PC-3 (cell line): ENCODE results near the gene RTP1.

Experiments
- CTCF ChIP-seq: fragments of 300-600 bp; sonication (generic); conservative IDR thresholded peaks from 2 replicates; pipeline ENCODE4 v1.5.1; 2017; ENCODE audit warnings: antibody characterized with exemption, low read depth, mild to moderate bottlenecking, low read length
- EZH2 ChIP-seq: fragments of 300-600 bp; sonication (generic); IDR thresholded peaks from one replicate; pipeline ENCODE4 v1.6.1; 2017; ENCODE audit warnings: antibody characterized with exemption, mild to moderate bottlenecking, low read length; ENCODE audit not compliant: unreplicated experiment

GRCh38 chr3:187188931-187189330 lies 8.4 kb upstream of the RTP1 start:
- TF ChIP-seq CTCF (no peak), EZH2 (no peak)
